ENCODE measurements around the gene TBC1D8. TPM values are rescaled to one million over a fixed set of nuclear protein-coding genes. Genes with fewer than 3 reads are reported as not detected.
A peak's percentile ranks its signal among the peaks of the same experiment; 100 is the strongest.

Gene TBC1D8
- total and polyA plus RNA-seq, 12 donors = 7.6 to 17.2 (median 10.8) TPM

DNA sequence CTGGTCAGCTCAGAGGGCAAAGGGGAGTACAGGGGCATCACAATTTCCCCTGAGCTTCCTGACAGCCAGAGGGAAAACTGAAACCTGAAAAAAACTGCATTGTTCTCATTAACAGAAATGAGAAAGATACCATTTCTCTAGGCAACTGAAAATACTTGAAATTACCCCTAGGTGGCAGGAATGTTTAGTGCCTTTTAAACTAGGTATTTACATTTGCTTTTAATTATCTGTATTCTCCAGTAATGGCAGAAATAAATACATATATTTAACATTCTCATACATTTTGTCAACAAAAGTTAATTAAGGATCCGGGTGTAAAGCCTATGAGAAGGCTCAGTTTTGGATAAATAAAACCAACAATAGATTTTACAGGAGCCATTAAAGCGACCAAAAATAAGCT, 114.6 kb downstream of the TBC1D8 start:
- Histone ChIP-seq H3K4me3 (no peak overlapping the region), H3K27me3 (no peaks in the 10 kb centered on the region), H3K9me3 (replicated peaks in 1 of 3) (no peaks in the 10 kb centered on the region), H3K36me3 (replicated peaks in 1 of 2) (peaks cover 0 to 31% of the 10 kb centered on the region in 2 donors), H3K27ac (no peak overlapping the region), H3K4me1 (replicated peaks in 1 of 2) (no peaks in the 10 kb centered on the region)
- intact Hi-C loops (cut with DNase I) = loop anchor here in 1 of 2 donors (5.0 kb wide), 1 partner anchor 116 kb away; the partner anchor contains the start of gene TBC1D8
- no peak for TF ChIP-seq POLR2A (IDR thresholded peaks at IDR 0.05)
- TF ChIP-seq, protein P1, sequence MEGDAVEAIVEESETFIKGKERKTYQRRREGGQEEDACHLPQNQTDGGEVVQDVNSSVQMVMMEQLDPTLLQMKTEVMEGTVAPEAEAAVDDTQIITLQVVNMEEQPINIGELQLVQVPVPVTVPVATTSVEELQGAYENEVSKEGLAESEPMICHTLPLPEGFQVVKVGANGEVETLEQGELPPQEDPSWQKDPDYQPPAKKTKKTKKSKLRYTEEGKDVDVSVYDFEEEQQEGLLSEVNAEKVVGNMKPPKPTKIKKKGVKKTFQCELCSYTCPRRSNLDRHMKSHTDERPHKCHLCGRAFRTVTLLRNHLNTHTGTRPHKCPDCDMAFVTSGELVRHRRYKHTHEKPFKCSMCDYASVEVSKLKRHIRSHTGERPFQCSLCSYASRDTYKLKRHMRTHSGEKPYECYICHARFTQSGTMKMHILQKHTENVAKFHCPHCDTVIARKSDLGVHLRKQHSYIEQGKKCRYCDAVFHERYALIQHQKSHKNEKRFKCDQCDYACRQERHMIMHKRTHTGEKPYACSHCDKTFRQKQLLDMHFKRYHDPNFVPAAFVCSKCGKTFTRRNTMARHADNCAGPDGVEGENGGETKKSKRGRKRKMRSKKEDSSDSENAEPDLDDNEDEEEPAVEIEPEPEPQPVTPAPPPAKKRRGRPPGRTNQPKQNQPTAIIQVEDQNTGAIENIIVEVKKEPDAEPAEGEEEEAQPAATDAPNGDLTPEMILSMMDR (IDR thresholded peaks at IDR 0.05) = peak; percentile 54 to 74 (median 64)
- WGBS, 4 donors = 45 to 60% (median 56%) methylated on average over 2 of the region's 2 CpGs
- no peak for DNase-seq

DNA sequence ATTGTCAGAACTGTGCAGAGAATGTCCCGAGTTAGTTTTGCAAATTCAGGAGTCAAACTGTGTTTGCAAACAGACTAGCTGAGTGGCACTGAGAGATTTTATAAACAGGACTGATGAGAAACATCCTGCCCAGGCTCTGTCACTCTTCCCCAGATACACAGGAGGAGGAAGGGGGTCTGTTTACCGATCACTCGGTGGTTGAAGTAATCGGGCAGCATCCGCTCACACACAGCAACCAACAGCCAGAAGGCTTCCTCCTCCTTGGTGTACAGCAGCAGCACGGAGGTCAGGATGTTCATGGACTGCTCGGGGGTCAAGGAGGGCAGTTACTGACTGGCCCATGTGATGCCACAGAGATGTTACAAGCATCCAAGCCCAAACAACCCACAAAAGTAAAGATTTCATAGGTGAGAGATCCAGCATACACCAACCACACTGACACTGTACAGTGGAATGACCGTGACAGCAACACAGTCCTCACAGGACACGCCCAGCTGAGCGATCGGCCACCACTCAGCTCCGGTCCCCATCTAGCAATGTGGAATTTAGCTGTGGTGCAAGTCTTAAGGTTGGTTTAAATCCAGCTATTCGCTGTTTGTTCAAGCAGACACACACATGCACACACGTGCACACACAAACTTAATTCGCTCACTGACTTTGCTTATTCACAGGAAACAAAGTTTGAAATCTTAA, 119.0 kb downstream of the TBC1D8 start:
- Histone ChIP-seq H3K4me1 (replicated peaks in 1 of 2) (no peaks in the 10 kb centered on the region), H3K4me3 (no peak overlapping the region), H3K27me3 (no peaks in the 10 kb centered on the region), H3K9me3 (replicated peaks in 1 of 3) (no peaks in the 10 kb centered on the region), H3K27ac (no peak overlapping the region), H3K36me3 (replicated peaks in 1 of 2) (peaks cover 0 to 19% of the 10 kb centered on the region in 2 donors)
- intact Hi-C loops (cut with DNase I) = no loop called here
- TF ChIP-seq POLR2A (IDR thresholded peaks at IDR 0.05) = no peak
- TF ChIP-seq, protein P1 (IDR thresholded peaks at IDR 0.05) = no peak
- DNase-seq = peak in 1 of 7 donors; percentile 2
- WGBS, 4 donors = 90 to 94% (median 91%) methylated on average over 11 to 15 of the region's 15 CpGs

DNA sequence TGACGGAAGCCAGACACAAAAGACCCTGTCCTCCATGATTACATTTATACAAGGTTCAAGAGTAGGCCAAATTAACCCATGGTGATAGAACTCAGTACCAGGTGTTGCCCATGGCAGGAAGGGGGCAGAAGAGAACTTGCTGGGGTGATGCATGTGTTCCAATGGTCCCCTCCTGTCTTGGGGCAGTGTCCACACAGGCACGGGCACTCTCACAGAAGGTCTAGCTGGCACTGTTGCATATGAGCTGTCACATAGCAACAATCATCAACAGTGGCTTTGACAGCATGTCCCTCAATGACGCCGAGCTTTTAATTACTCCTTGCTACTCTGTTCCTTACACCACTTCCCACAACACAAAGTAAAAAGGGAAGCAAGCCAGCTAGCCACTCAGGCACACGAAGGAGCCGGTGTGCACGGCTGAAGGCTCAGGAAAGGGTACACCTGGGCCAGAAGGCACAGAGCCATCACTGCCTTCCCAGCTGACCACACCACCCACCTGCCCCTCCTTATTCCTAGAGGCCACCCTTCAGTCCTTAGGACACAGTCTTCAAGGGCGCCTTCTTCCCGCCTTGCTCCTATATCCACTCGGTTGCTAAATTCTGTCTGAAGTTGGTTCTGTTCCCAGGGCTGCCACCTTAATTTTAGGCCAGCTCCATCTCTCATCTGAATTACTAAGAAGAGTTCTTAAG, 120.2 kb downstream of the TBC1D8 start:
- H3K4me3 ChIP-seq = no peak overlapping the region
- H3K27me3 ChIP-seq = no peaks in the 10 kb centered on the region
- H3K36me3 ChIP-seq (replicated peaks in 1 of 2) = peaks cover 0 to 14% of the 10 kb centered on the region in 2 donors
- H3K27ac ChIP-seq = no peak overlapping the region
- no peaks in the 10 kb centered on the region for H3K4me1 ChIP-seq (replicated peaks in 1 of 2)
- TF ChIP-seq, protein P1 (IDR thresholded peaks at IDR 0.05) = no peak
- TF ChIP-seq POLR2A (IDR thresholded peaks at IDR 0.05) = no peak
- 82 to 89% (median 86%) methylated on average over 10 of the region's 10 CpGs for WGBS, 4 donors
- intact Hi-C loops (cut with DNase I) = no loop called here
- no peak for DNase-seq
- no peaks in the 10 kb centered on the region for H3K9me3 ChIP-seq (replicated peaks in 1 of 3)

DNA sequence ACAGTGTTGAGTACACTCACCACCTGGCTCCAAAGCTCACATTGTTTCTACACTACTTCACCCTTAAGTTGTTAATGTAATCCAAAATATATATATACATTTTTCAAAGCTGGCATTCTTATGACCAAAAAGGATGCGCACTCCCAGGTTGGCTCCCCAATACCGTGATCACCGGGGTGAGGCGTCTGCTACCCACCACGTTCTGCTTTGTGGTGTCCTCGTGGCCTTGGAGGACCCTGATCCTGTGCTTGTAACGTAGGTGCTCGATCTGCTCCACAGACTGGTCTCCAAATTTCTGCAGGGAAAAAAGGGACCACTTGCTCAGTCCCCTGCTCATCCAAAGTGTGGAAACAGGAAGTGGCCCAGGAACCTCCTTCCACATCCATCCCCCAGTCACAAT, 123.3 kb downstream of the TBC1D8 start:
- no peaks in the 10 kb centered on the region for H3K4me1 ChIP-seq (replicated peaks in 1 of 2)
- DNase-seq = no peak
- H3K27ac ChIP-seq = no peak overlapping the region
- WGBS, 4 donors = 95 to 96% (median 96%) methylated on average over 8 of the region's 8 CpGs
- H3K4me3 ChIP-seq = no peak overlapping the region
- no peaks in the 10 kb centered on the region for H3K27me3 ChIP-seq
- TF ChIP-seq, protein P1 (IDR thresholded peaks at IDR 0.05) = no peak
- TF ChIP-seq POLR2A (IDR thresholded peaks at IDR 0.05) = no peak
- no peaks in the 10 kb centered on the region for H3K9me3 ChIP-seq (replicated peaks in 1 of 3)
- peaks cover 0 to 8% of the 10 kb centered on the region in 2 donors for H3K36me3 ChIP-seq (replicated peaks in 1 of 2)
- intact Hi-C loops (cut with DNase I) = no loop called here
